HEK293 (cell line): ENCODE data around the gene RRAGC.

Experiments used
- CTCF ChIA-PET: fragments of 350-600 bp; formaldehyde crosslinking; extraction: SDS; loops from one replicate; lab custom pipeline; 2021; ENCODE audit warnings: antibody characterized with exemption; lab: Yijun Ruan, JAX
- POLR2A ChIA-PET: fragments of 300-600 bp; formaldehyde crosslinking; extraction: SDS; loops from one replicate; lab custom pipeline; 2020; ENCODE audit warnings: antibody characterized with exemption, inconsistent platforms; lab: Yijun Ruan, JAX
- H3K27ac ChIP-seq: fragments of 200-500 bp; sonication (Bioruptor generic); 2 replicates; pipeline ENCODE4 v1.5.1; 2014; ENCODE audit warnings: low read depth, low read length, control low read depth, inconsistent platforms; ENCODE audit errors: extremely low read depth
- H3K36me3 ChIP-seq, 2 experiments: fragments of 200-500 bp in 1 of 2; sonication (Bioruptor generic) in 1 of 2; 1 replicate in 1 of 2; 2 replicates in 1 of 2; pipeline ENCODE4 v1.5.1; 2014 to 2017; ENCODE audit warnings: inconsistent platforms in 2 of 2, low read length in 2 of 2; ENCODE audit not compliant: control insufficient read depth in 2 of 2, insufficient read depth in 1 of 2
- H3K4me1 ChIP-seq: fragments of 200-500 bp; sonication (Bioruptor generic); 2 replicates; pipeline ENCODE4 v1.5.1; 2014; ENCODE audit warnings: mild to moderate bottlenecking, low read length, inconsistent platforms; ENCODE audit not compliant: control insufficient read depth, insufficient read depth
- H3K4me3 ChIP-seq: 2 replicates; pipeline ENCODE4 v1.5.1; 2011; ENCODE audit warnings: low read depth, mild to moderate bottlenecking, control low read depth, low read length, moderate library complexity
- H3K9me3 ChIP-seq: fragments of 200-500 bp; sonication (Bioruptor generic); 2 replicates; pipeline ENCODE4 v1.5.1; 2014; ENCODE audit warnings: low read depth, low read length, inconsistent platforms; ENCODE audit not compliant: control insufficient read depth, insufficient read depth
- EGR2 ChIP-seq: fragments of 450-650 bp; formaldehyde crosslinking; IDR thresholded peaks from 2 replicates; pipeline ENCODE4 v1.5.1; 2016; ENCODE audit warnings: low read depth, missing biosample characterization, missing genetic modification characterization
- KLF10 ChIP-seq: fragments of 450-650 bp; IDR thresholded peaks from 2 replicates; pipeline ENCODE4 v1.5.1; 2018; ENCODE audit warnings: missing biosample characterization, mild to moderate bottlenecking, missing genetic modification characterization
- MYNN ChIP-seq: fragments of 450-650 bp; formaldehyde crosslinking; IDR thresholded peaks from 2 replicates; pipeline ENCODE4 v1.5.1; 2016; ENCODE audit warnings: missing biosample characterization, missing genetic modification characterization, borderline replicate concordance
- PATZ1 ChIP-seq: fragments of 450-650 bp; formaldehyde crosslinking; IDR thresholded peaks from 2 replicates; pipeline ENCODE4 v1.5.1; 2016; ENCODE audit warnings: missing biosample characterization, missing genetic modification characterization
- PBX3 ChIP-seq: sonication (generic); formaldehyde crosslinking; IDR thresholded peaks from 2 replicates; pipeline ENCODE4 v1.8.1; 2022; ENCODE audit warnings: mild to moderate bottlenecking, moderate library complexity, missing genetic modification reagents
- REPIN1 ChIP-seq: fragments of 450-650 bp; formaldehyde crosslinking; IDR thresholded peaks from 2 replicates; pipeline ENCODE4 v1.5.1; 2017; ENCODE audit warnings: missing biosample characterization, missing genetic modification characterization, low read depth
- REST ChIP-seq: fragments of 450-650 bp; formaldehyde crosslinking; IDR thresholded peaks from 2 replicates; pipeline ENCODE4 v1.5.1; 2016; ENCODE audit warnings: missing biosample characterization, missing genetic modification characterization
- ZFHX2 ChIP-seq: fragments of 450-650 bp; formaldehyde crosslinking; conservative IDR thresholded peaks from 2 replicates; pipeline ENCODE4 v1.5.1; 2016; ENCODE audit warnings: missing biosample characterization, missing genetic modification characterization
- ZNF155 ChIP-seq: fragments of 450-650 bp; formaldehyde crosslinking; IDR thresholded peaks from 2 replicates; pipeline ENCODE4 v1.5.1; 2016; ENCODE audit warnings: missing biosample characterization, missing genetic modification characterization
- ZNF223 ChIP-seq: fragments of 450-650 bp; formaldehyde crosslinking; IDR thresholded peaks from 2 replicates; pipeline ENCODE4 v1.5.1; 2016; ENCODE audit warnings: missing biosample characterization, missing genetic modification characterization
- ZNF248 ChIP-seq: fragments of 450-650 bp; formaldehyde crosslinking; IDR thresholded peaks from 2 replicates; pipeline ENCODE4 v1.5.1; 2017; ENCODE audit warnings: missing biosample characterization, missing genetic modification characterization
- ZNF433 ChIP-seq: fragments of 450-650 bp; formaldehyde crosslinking; IDR thresholded peaks from 2 replicates; pipeline ENCODE4 v1.5.1; 2016; ENCODE audit warnings: missing biosample characterization, missing genetic modification characterization, low read depth
- ZNF610 ChIP-seq: fragments of 450-650 bp; formaldehyde crosslinking; IDR thresholded peaks from 2 replicates; pipeline ENCODE4 v1.5.1; 2016; ENCODE audit warnings: missing biosample characterization, missing genetic modification characterization, borderline replicate concordance
- ZNF645 ChIP-seq: fragments of 450-650 bp; formaldehyde crosslinking; IDR thresholded peaks from 2 replicates; pipeline ENCODE4; 2016; ENCODE audit warnings: missing biosample characterization, missing genetic modification characterization

RRAGC gene

GRCh38 chr1:38889589-38889988 is 30.0 kb upstream of the RRAGC start:
- no peaks in the 10 kb centered on the region for H3K9me3 ChIP-seq
- no peak for TF ChIP-seq ZNF155 (tag by site-specific recombination)
- TF ChIP-seq, all 188 proteins: peak for 0
- ChIA-PET POLR2A (interaction anchor here (0.8 kb wide), 1 partner anchor 14 kb away, joined by 3 read pairs; no protein-coding TSS in a partner anchor), CTCF (interaction anchor here (0.6 to 0.8 kb wide), 2 partner anchors 17 to 201 kb away, joined by 4 to 6 read pairs; no protein-coding TSS in a partner anchor)
- Histone ChIP-seq H3K4me1 (no peaks in the 10 kb centered on the region), H3K36me3 (no peaks in the 10 kb centered on the region), H3K27ac (no peak overlapping the region), H3K4me3 (no peak overlapping the region)

GRCh38 chr1:38888423-38889333 is 29.1 kb upstream of the RRAGC start:
- Histone ChIP-seq H3K27ac (no peak overlapping the region), H3K4me1 (no peaks in the 10 kb centered on the region), H3K4me3 (no peak overlapping the region), H3K9me3 (no peaks in the 10 kb centered on the region), H3K36me3 (no peaks in the 10 kb centered on the region)
- TF ChIP-seq REST (tag by site-specific recombination) (0 out of 2 replicates have a peak, but pooled peaks have one; percentile 23), ZFHX2 (tag by site-specific recombination) (no peak), PATZ1 (no peak)
- ChIA-PET CTCF (interaction anchor here (0.6 to 1.1 kb wide), 4 partner anchors 18 to 210 kb away, joined by 3 to 6 read pairs (median 4); no protein-coding TSS in a partner anchor), POLR2A (no interaction called here)

GRCh38 chr1:38885092-38885491 is 25.5 kb upstream of the RRAGC start:
- H3K27ac ChIP-seq, result no peak overlapping the region
- no peaks in the 10 kb centered on the region for H3K9me3 ChIP-seq
- ChIA-PET CTCF (no interaction called here), POLR2A (no interaction called here)
- no peak for TF ChIP-seq MYNN
- no peak for TF ChIP-seq KLF10 (tag by site-specific recombination)
- TF ChIP-seq ZNF645 (tag by site-specific recombination), result no peak
- no peak for TF ChIP-seq ZNF223 (tag by site-specific recombination)
- TF ChIP-seq ZNF248, result no peak
- no peak for TF ChIP-seq ZNF610 (tag by site-specific recombination)
- TF ChIP-seq REPIN1 (tag by site-specific recombination), result no peak
- TF ChIP-seq EGR2 (tag by site-specific recombination), result no peak
- no peak for TF ChIP-seq PBX3 (CRISPR knock-in tag)
- no peak for TF ChIP-seq ZNF433
- TF ChIP-seq, all 188 proteins: peak for 0
- Histone ChIP-seq H3K4me1 (no peaks in the 10 kb centered on the region), H3K4me3 (no peak overlapping the region), H3K36me3 (no peaks in the 10 kb centered on the region)
